HL-60 (cell line): ENCODE data around the gene ATP8A2.

ENCODE experiments used
- DNase-seq, 2 experiments: peaks; one replicate each; pipeline ENCODE4 v3.0.0-alpha.2; 2010 to 2020; ENCODE audit warnings: low read depth in 1 of 2, low spot score in 1 of 2
- H3K27ac ChIP-seq: fragments of 250-450 bp; sonication (Bioruptor Pico); replicated peaks from 2 replicates; pipeline ENCODE4 v1.5.1; 2020; ENCODE audit warnings: mild to moderate bottlenecking, moderate library complexity
- H3K27me3 ChIP-seq: fragments of 250-450 bp; sonication (Bioruptor Pico); 2 replicates; pipeline ENCODE4 v1.5.1; 2021; ENCODE audit warnings: mild to moderate bottlenecking, moderate library complexity; ENCODE audit not compliant: insufficient read depth, poor library complexity, severe bottlenecking
- H3K4me3 ChIP-seq: replicated peaks from 2 replicates; pipeline ENCODE4 v1.5.1; 2011; ENCODE audit warnings: mild to moderate bottlenecking, control low read depth, low read length; ENCODE audit not compliant: insufficient read depth
- GABPA ChIP-seq: IDR thresholded peaks from 2 replicates; pipeline ENCODE4 v1.6.1; 2012; ENCODE audit warnings: low read depth
- POLR2AphosphoS5 ChIP-seq: IDR thresholded peaks from 2 replicates; pipeline ENCODE4 v1.6.1; 2012; ENCODE audit warnings: low read depth
- SPI1 ChIP-seq: IDR thresholded peaks from 2 replicates; pipeline ENCODE4 v1.6.1; 2012; ENCODE audit warnings: low read depth, mild to moderate bottlenecking, borderline replicate concordance
- TF ChIP-seq, protein P1 (sequence below): IDR thresholded peaks from 2 replicates; pipeline ENCODE4 v1.6.1; 2012; ENCODE audit warnings: low read depth; ENCODE audit not compliant: insufficient replicate concordance
- TF ChIP-seq, protein P2 (sequence below): IDR thresholded peaks from one replicate; pipeline ENCODE4 v1.5.1; 2011; ENCODE audit warnings: low read length, control low read depth, inconsistent platforms; ENCODE audit not compliant: insufficient read depth

ATP8A2 gene

GRCh38 chr13:25899464-25899863 is 527.7 kb downstream of the ATP8A2 start:
- Histone ChIP-seq H3K27me3 (no peaks in the 10 kb centered on the region), H3K4me3 (no peak overlapping the region)
- no peak for TF ChIP-seq GABPA
- TF ChIP-seq POLR2AphosphoS5 = no peak
- TF ChIP-seq, protein P1, sequence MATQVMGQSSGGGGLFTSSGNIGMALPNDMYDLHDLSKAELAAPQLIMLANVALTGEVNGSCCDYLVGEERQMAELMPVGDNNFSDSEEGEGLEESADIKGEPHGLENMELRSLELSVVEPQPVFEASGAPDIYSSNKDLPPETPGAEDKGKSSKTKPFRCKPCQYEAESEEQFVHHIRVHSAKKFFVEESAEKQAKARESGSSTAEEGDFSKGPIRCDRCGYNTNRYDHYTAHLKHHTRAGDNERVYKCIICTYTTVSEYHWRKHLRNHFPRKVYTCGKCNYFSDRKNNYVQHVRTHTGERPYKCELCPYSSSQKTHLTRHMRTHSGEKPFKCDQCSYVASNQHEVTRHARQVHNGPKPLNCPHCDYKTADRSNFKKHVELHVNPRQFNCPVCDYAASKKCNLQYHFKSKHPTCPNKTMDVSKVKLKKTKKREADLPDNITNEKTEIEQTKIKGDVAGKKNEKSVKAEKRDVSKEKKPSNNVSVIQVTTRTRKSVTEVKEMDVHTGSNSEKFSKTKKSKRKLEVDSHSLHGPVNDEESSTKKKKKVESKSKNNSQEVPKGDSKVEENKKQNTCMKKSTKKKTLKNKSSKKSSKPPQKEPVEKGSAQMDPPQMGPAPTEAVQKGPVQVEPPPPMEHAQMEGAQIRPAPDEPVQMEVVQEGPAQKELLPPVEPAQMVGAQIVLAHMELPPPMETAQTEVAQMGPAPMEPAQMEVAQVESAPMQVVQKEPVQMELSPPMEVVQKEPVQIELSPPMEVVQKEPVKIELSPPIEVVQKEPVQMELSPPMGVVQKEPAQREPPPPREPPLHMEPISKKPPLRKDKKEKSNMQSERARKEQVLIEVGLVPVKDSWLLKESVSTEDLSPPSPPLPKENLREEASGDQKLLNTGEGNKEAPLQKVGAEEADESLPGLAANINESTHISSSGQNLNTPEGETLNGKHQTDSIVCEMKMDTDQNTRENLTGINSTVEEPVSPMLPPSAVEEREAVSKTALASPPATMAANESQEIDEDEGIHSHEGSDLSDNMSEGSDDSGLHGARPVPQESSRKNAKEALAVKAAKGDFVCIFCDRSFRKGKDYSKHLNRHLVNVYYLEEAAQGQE = no peak
- TF ChIP-seq SPI1 = no peak
- TF ChIP-seq, protein P2, sequence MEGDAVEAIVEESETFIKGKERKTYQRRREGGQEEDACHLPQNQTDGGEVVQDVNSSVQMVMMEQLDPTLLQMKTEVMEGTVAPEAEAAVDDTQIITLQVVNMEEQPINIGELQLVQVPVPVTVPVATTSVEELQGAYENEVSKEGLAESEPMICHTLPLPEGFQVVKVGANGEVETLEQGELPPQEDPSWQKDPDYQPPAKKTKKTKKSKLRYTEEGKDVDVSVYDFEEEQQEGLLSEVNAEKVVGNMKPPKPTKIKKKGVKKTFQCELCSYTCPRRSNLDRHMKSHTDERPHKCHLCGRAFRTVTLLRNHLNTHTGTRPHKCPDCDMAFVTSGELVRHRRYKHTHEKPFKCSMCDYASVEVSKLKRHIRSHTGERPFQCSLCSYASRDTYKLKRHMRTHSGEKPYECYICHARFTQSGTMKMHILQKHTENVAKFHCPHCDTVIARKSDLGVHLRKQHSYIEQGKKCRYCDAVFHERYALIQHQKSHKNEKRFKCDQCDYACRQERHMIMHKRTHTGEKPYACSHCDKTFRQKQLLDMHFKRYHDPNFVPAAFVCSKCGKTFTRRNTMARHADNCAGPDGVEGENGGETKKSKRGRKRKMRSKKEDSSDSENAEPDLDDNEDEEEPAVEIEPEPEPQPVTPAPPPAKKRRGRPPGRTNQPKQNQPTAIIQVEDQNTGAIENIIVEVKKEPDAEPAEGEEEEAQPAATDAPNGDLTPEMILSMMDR = no peak

DNA sequence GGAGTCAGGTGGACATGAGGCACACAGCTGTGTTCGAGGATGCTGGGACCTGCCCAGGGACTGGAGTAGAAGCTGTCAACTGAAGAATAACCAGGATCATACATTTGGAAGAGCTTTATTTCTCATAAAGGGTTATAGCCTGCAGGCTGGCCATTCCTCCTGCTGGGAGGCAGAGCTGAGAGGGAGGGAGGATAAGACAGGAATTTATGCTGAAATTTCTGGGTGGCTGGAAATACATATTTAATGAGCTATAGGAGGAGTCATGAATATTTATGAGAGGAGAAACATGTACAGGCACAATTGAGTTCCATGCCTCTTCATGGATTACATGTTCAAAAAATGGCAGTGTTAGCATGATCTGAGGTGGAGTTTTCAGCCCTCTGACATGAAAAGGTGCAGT is 528.2 kb downstream of the ATP8A2 start:
- Histone ChIP-seq H3K27me3 (no peaks in the 10 kb centered on the region), H3K27ac (no peak overlapping the region), H3K4me3 (no peak overlapping the region)
- TF ChIP-seq SPI1 (no peak), POLR2AphosphoS5 (no peak), GABPA (no peak)
- TF ChIP-seq, protein P2 = no peak
- TF ChIP-seq, protein P1 = no peak
- no peak for DNase-seq

More at GRCh38 chr13:25899464-25899863, 527.7 kb downstream of the ATP8A2 start:
- no peak overlapping the region for H3K27ac ChIP-seq
- no peak for DNase-seq

GRCh38 chr13:25901460-25902376 is 529.9 kb downstream of the ATP8A2 start:
- no peak for DNase-seq
- TF ChIP-seq POLR2AphosphoS5 = no peak
- TF ChIP-seq, protein P2 = no peak
- TF ChIP-seq GABPA = no peak
- no peak for TF ChIP-seq SPI1
- TF ChIP-seq, protein P1 = no peak
- Histone ChIP-seq H3K27ac (no peak overlapping the region), H3K4me3 (no peak overlapping the region), H3K27me3 (no peaks in the 10 kb centered on the region)
